ENCODE data around the gene ZNF276. TPM values are rescaled to one million over a fixed set of nuclear protein-coding genes. Genes with fewer than 3 reads are reported as not detected.

Gene ZNF276
- total and polyA plus RNA-seq, 4 donors: 3.3 to 47.7 (median 27.0) TPM

DNA sequence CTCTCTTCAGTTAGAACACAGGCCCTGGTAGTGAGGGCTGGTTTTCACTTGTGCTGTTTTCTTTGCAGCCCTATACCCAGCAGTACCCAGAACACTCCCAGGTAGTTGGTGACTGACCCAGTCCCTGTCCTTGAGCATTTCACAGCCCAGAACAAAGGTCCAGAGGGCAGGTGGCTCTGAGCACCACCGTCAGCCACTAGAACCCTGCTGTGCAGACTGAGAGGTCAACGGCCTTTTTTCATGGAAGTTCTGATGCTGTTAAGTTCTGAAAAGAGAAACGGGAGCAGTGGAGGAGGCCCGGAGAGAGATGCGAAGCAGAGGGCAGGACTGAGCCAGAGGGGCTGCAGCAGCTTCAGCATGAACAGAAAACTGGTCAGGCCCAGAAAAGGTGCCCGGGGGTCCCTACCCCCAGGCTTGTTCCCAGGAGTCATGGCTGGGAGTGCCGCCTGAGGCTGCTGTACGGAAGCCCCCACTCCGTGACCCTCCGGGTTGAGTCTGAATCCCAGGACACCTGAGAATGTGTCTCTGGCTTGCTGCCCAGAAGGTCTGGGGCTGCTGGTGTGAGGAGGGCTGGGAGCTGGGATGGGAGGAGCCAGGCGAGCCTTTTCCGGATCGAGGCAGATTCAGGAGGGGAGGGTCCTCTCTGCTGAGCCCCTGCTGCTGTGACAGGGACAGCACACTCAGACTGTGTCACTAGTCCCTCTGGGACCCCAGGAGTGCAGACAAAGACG is 8.7 kb downstream of the ZNF276 start:
- H3K4me3 ChIP-seq (ENCODE audit: low read length in 2 of 2): no peak overlapping the region
- H3K27ac ChIP-seq (ENCODE audit: low read depth in 1 of 2, low read length in 2 of 2): no peak overlapping the region
- DNase-seq (no peak), ATAC-seq (ENCODE audit: low FRiP score) (no peak)
- H3K36me3 ChIP-seq (ENCODE audit: control insufficient read depth in 1 of 2, insufficient read depth in 2 of 2, low read length in 1 of 2): peaks cover 0 to 21% of the 10 kb centered on the region in 2 donors
- 61 to 66% methylated on average over 14 of the region's 14 CpGs for WGBS, 2 donors
- H3K9me3 ChIP-seq (ENCODE audit: control insufficient read depth, low read length): no peaks in the 10 kb centered on the region
- no peaks in the 10 kb centered on the region for H3K27me3 ChIP-seq (ENCODE audit: control insufficient read depth in 1 of 2, insufficient read depth in 2 of 2, low read length in 1 of 2)
- intact Hi-C loops (cut with DNase I): loop anchor here in 1 of 2 donors (10.0 kb wide), 1 partner anchor 55 kb away; no protein-coding TSS in a partner anchor
- H3K4me1 ChIP-seq (ENCODE audit: control insufficient read depth in 1 of 2, insufficient read depth in 2 of 2, low read length in 2 of 2): no peaks in the 10 kb centered on the region

DNA sequence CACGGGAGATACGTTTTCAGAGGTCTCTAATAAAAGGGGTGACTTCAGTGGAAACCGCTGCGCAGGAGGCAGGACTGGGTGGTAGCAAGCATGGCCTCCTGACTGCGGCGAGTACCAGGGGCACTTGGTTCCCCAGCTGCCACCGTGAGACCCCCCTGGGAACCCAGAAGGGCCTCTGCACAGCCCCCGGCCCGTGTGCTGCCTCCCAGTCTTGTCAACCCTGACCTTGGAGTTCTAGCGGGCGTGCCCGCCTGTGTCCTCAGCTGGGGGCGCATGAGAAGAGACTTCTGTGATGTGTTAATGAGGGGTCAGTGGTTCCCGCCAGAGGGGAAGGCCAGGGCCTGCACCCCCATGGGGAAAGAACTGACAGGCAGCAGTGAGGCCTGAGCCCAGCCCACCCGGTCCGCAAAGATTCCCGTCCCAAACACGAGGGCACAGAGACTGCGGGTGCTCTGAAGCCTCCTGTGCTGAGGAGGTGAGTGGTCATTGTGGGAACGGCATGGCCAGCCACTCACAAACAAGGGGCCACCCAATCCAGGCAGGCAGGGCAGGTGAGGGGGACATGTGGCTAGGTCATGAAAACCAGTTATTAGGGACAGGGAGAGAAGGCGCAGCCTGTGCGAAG is 9.4 kb downstream of the ZNF276 start:
- DNase-seq (no peak), ATAC-seq (ENCODE audit: low FRiP score) (no peak)
- no peak overlapping the region for H3K27ac ChIP-seq (ENCODE audit: low read depth in 1 of 2, low read length in 2 of 2)
- H3K27me3 ChIP-seq (ENCODE audit: control insufficient read depth in 1 of 2, insufficient read depth in 2 of 2, low read length in 1 of 2): no peaks in the 10 kb centered on the region
- H3K4me3 ChIP-seq (ENCODE audit: low read length in 2 of 2): no peak overlapping the region
- H3K36me3 ChIP-seq (ENCODE audit: control insufficient read depth in 1 of 2, insufficient read depth in 2 of 2, low read length in 1 of 2): peaks cover 0 to 21% of the 10 kb centered on the region in 2 donors
- 81 to 85% methylated on average over 21 of the region's 22 CpGs for WGBS, 2 donors
- H3K4me1 ChIP-seq (ENCODE audit: control insufficient read depth in 1 of 2, insufficient read depth in 2 of 2, low read length in 2 of 2): no peaks in the 10 kb centered on the region
- intact Hi-C loops (cut with DNase I): loop anchor here in 1 of 2 donors (10.0 kb wide), 1 partner anchor 54 kb away; no protein-coding TSS in a partner anchor
- H3K9me3 ChIP-seq (ENCODE audit: control insufficient read depth, low read length): no peaks in the 10 kb centered on the region

DNA sequence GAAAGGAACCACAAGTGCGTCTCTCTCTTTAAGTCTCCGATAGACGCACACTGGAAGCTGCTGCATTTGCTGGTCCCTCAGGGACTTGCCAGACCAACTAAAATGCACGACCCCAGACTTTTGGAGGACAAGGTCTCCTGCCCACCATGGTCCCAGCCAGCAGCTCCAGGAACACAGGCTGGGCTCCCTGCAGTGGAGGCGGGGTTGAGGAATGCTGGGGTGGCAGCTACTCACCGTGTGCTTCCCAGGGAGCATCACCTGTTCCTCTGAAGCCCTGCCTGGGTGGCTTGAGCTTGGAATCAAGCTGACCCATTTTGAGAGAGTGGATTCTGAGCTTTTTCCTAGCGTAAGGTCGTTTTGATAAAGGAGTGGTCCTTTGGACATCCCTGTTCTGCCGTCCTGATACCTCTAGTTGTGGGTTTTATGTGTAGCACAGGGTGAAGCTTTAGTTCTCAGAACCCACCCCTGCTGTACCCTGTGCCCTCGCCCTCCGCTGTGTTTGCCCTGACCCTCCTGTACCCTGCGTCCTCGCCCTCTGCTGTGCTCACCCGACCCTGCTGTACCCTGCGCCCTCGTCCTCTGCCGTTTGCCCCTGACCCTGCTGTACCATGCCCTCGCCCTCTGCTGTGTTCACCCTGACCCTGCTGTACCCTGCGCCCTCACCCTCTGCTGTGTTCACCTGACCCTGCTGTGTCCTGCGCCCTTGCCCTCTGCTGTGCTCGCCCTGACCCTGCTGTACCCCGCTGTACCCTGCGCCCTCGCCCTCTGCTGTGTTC is 11.0 kb downstream of the ZNF276 start:
- WGBS, 2 donors: 89% methylated on average over 19 to 24 of the region's 24 CpGs
- Histone ChIP-seq H3K4me3 (ENCODE audit: low read length in 2 of 2) (no peak overlapping the region), H3K27ac (ENCODE audit: low read depth in 1 of 2, low read length in 2 of 2) (no peak overlapping the region), H3K9me3 (ENCODE audit: control insufficient read depth, low read length) (no peaks in the 10 kb centered on the region), H3K36me3 (ENCODE audit: control insufficient read depth in 1 of 2, insufficient read depth in 2 of 2, low read length in 1 of 2) (peaks cover 0 to 21% of the 10 kb centered on the region in 2 donors), H3K27me3 (ENCODE audit: control insufficient read depth in 1 of 2, insufficient read depth in 2 of 2, low read length in 1 of 2) (no peaks in the 10 kb centered on the region), H3K4me1 (ENCODE audit: control insufficient read depth in 1 of 2, insufficient read depth in 2 of 2, low read length in 2 of 2) (no peaks in the 10 kb centered on the region)
- ATAC-seq (ENCODE audit: low FRiP score): no peak
- no peak for DNase-seq
- intact Hi-C loops (cut with DNase I): loop anchor here in 1 of 2 donors (10.0 kb wide), 1 partner anchor 52 kb away; no protein-coding TSS in a partner anchor

DNA sequence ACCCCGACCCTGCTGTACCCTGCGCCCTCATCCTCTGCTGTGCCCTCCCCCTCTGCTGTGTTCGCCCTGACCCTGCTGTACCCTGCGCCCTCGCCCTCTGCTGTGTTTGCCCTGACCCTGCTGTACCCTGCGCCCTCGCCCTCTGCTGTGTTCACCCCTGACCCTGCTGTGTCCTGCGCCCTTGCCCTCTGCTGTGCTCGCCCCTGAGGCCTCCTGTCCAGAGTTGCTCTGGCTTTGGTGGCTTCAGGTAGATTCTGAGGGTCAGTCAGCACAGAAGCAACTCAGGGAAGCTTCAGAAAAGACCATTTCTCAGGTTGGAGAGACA is 11.5 kb downstream of the ZNF276 start:
- DNase-seq (no peak), ATAC-seq (ENCODE audit: low FRiP score) (no peak)
- no peaks in the 10 kb centered on the region for H3K27me3 ChIP-seq (ENCODE audit: control insufficient read depth in 1 of 2, insufficient read depth in 2 of 2, low read length in 1 of 2)
- H3K9me3 ChIP-seq (ENCODE audit: control insufficient read depth, low read length): no peaks in the 10 kb centered on the region
- H3K4me3 ChIP-seq (ENCODE audit: low read length in 2 of 2): no peak overlapping the region
- no peak overlapping the region for H3K27ac ChIP-seq (ENCODE audit: low read depth in 1 of 2, low read length in 2 of 2)
- intact Hi-C loops (cut with DNase I): loop anchor here in 1 of 2 donors (10.0 kb wide), 1 partner anchor 52 kb away; no protein-coding TSS in a partner anchor
- no peaks in the 10 kb centered on the region for H3K4me1 ChIP-seq (ENCODE audit: control insufficient read depth in 1 of 2, insufficient read depth in 2 of 2, low read length in 2 of 2)
- H3K36me3 ChIP-seq (ENCODE audit: control insufficient read depth in 1 of 2, insufficient read depth in 2 of 2, low read length in 1 of 2): peaks cover 0 to 19% of the 10 kb centered on the region in 2 donors
- 94 to 95% methylated on average over 9 of the region's 9 CpGs for WGBS, 2 donors

DNA sequence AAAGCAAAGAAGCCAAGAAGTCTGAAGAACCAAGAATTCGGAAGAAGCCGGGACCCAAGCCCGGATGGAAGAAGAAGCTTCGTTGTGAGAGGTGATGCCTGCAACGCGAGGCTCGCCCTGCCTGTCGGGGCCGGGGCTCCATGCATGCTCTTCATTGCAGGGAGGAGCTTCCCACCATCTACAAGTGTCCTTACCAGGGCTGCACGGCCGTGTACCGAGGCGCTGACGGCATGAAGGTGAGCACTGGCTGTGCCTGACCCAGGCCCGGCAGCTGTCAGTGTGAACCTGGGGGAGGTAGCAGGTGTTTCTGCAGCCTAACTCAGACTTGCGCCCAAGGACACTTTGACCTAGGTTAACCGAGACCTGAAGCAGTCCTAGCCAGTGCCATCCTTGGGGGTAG is 12.0 kb downstream of the ZNF276 start:
- H3K27me3 ChIP-seq (ENCODE audit: control insufficient read depth in 1 of 2, insufficient read depth in 2 of 2, low read length in 1 of 2): no peaks in the 10 kb centered on the region
- intact Hi-C loops (cut with DNase I): loop anchor here in 1 of 2 donors (10.0 kb wide), 1 partner anchor 51 kb away; no protein-coding TSS in a partner anchor
- no peak overlapping the region for H3K4me3 ChIP-seq (ENCODE audit: low read length in 2 of 2)
- peaks cover 0 to 22% of the 10 kb centered on the region in 2 donors for H3K36me3 ChIP-seq (ENCODE audit: control insufficient read depth in 1 of 2, insufficient read depth in 2 of 2, low read length in 1 of 2)
- H3K27ac ChIP-seq (ENCODE audit: low read depth in 1 of 2, low read length in 2 of 2): no peak overlapping the region
- 87 to 88% methylated on average over 17 of the region's 17 CpGs for WGBS, 2 donors
- DNase-seq (no peak), ATAC-seq (ENCODE audit: low FRiP score) (no peak)
- H3K4me1 ChIP-seq (ENCODE audit: control insufficient read depth in 1 of 2, insufficient read depth in 2 of 2, low read length in 2 of 2): no peaks in the 10 kb centered on the region
- no peaks in the 10 kb centered on the region for H3K9me3 ChIP-seq (ENCODE audit: control insufficient read depth, low read length)

DNA sequence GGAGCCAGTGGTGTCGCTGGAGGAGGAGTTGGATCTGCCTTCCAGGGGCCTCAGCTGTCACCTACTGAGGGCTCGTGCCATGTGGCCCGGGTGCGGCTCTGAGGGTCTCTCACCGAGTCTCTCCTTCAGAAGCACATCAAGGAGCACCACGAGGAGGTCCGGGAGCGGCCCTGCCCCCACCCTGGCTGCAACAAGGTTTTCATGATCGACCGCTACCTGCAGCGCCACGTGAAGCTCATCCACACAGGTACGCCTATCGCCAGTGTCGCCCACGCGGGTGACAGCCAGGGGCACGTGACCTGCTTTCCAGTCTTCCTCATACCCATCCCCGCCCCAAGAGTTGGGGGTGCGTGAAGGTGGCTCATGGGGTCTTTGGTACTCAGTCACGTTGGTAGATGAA is 12.5 kb downstream of the ZNF276 start:
- ATAC-seq (ENCODE audit: low FRiP score): no peak
- Histone ChIP-seq H3K9me3 (ENCODE audit: control insufficient read depth, low read length) (no peaks in the 10 kb centered on the region), H3K27me3 (ENCODE audit: control insufficient read depth in 1 of 2, insufficient read depth in 2 of 2, low read length in 1 of 2) (no peaks in the 10 kb centered on the region), H3K27ac (ENCODE audit: low read depth in 1 of 2, low read length in 2 of 2) (no peak overlapping the region), H3K4me3 (ENCODE audit: low read length in 2 of 2) (no peak overlapping the region), H3K36me3 (ENCODE audit: control insufficient read depth in 1 of 2, insufficient read depth in 2 of 2, low read length in 1 of 2) (peaks cover 0 to 24% of the 10 kb centered on the region in 2 donors), H3K4me1 (ENCODE audit: control insufficient read depth in 1 of 2, insufficient read depth in 2 of 2, low read length in 2 of 2) (no peaks in the 10 kb centered on the region)
- intact Hi-C loops (cut with DNase I): loop anchor here in 1 of 2 donors (10.0 kb wide), 1 partner anchor 51 kb away; no protein-coding TSS in a partner anchor
- WGBS, 2 donors: 89 to 90% methylated on average over 21 of the region's 21 CpGs
- DNase-seq: no peak

DNA sequence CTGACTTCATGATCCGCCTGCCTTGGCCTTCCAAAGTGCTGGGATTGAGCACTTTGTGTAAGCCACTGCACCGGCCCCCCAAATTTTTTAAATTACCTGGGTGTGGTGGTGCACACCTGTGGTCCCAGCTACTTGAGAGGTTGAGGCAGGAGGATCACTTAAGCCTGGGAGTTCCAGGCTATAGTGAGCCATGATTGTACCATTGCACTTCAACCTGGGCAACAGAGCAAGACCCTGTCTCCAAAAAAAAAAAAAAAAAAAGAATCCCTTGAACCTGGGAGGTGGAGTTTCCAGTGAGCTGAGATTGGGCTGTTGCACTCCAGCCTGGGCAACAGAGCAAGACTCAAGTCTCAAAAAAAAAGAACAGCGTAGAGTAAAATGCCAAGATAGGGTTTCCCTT is 15.2 kb downstream of the ZNF276 start:
- H3K4me3 ChIP-seq (ENCODE audit: low read length in 2 of 2): no peak overlapping the region
- intact Hi-C loops (cut with DNase I): loop anchor here in 1 of 2 donors (10.0 kb wide), 1 partner anchor 48 kb away; no protein-coding TSS in a partner anchor
- H3K27ac ChIP-seq (ENCODE audit: low read depth in 1 of 2, low read length in 2 of 2): no peak overlapping the region
- peaks cover 0 to 19% of the 10 kb centered on the region in 2 donors for H3K36me3 ChIP-seq (ENCODE audit: control insufficient read depth in 1 of 2, insufficient read depth in 2 of 2, low read length in 1 of 2)
- no peak for DNase-seq
- WGBS, 2 donors: 93 to 96% methylated on average over 3 of the region's 3 CpGs
- no peak for ATAC-seq (ENCODE audit: low FRiP score)
- no peaks in the 10 kb centered on the region for H3K9me3 ChIP-seq (ENCODE audit: control insufficient read depth, low read length)
- H3K4me1 ChIP-seq (ENCODE audit: control insufficient read depth in 1 of 2, insufficient read depth in 2 of 2, low read length in 2 of 2): no peaks in the 10 kb centered on the region
- H3K27me3 ChIP-seq (ENCODE audit: control insufficient read depth in 1 of 2, insufficient read depth in 2 of 2, low read length in 1 of 2): no peaks in the 10 kb centered on the region

DNA sequence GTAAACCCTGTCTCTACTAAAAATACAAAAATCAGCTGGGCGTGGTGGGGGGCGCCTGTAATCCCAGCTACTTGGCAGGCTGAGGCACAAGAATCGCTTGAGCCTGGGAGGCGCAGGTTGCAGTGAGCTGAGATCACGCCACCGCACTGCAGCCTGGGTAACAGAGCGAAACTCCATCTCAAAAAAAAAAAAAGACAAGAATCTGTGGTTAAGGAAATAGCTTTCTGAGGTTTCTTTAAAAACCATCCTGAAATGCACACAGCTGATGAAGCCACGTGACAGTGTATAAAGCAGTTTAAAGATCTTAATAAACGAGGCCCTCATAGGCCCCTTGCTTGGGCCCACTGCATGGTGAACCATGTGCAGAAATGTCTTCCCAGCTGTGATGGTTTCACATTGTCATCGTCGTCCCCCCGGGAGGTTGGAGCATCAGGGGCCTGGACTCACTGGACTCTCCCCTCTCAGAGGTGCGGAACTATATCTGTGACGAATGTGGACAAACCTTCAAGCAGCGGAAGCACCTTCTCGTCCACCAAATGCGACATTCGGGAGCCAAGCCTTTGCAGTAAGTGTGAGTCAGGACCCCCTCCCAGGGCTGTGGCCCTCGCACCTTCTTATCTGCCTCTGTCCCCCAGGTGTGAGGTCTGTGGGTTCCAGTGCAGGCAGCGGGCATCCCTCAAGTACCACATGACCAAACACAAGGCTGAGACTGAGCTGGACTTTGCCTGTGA is 16.2 kb downstream of the ZNF276 start:
- no peak for DNase-seq
- ATAC-seq (ENCODE audit: low FRiP score): no peak

More for the DNA sequence above, 16.2 kb downstream of the ZNF276 start:
- intact Hi-C loops (cut with DNase I): loop anchor here in 1 of 2 donors (10.0 kb wide), 1 partner anchor 47 kb away; no protein-coding TSS in a partner anchor
- WGBS, 2 donors: 91 to 94% methylated on average over 20 of the region's 20 CpGs
- no peak overlapping the region for H3K4me3 ChIP-seq (ENCODE audit: low read length in 2 of 2)
- H3K4me1 ChIP-seq (ENCODE audit: control insufficient read depth in 1 of 2, insufficient read depth in 2 of 2, low read length in 2 of 2): no peaks in the 10 kb centered on the region
- H3K9me3 ChIP-seq (ENCODE audit: control insufficient read depth, low read length): no peaks in the 10 kb centered on the region
- H3K36me3 ChIP-seq (ENCODE audit: control insufficient read depth in 1 of 2, insufficient read depth in 2 of 2, low read length in 1 of 2): peaks cover 0 to 16% of the 10 kb centered on the region in 2 donors
- no peaks in the 10 kb centered on the region for H3K27me3 ChIP-seq (ENCODE audit: control insufficient read depth in 1 of 2, insufficient read depth in 2 of 2, low read length in 1 of 2)
- no peak overlapping the region for H3K27ac ChIP-seq (ENCODE audit: low read depth in 1 of 2, low read length in 2 of 2)
